Fibroblast of villous mesenchyme (primary cell): ENCODE results near the gene CES4A. TPM values are rescaled to one million over a fixed set of nuclear protein-coding genes. Genes with fewer than 3 reads are reported as not detected.

Source experiments
- DNase-seq: peaks from one replicate; pipeline ENCODE4 v3.0.0-alpha.2; 2010; ENCODE audit warnings: low read depth
- H3K4me3 ChIP-seq: 2 replicates; pipeline ENCODE4 v1.5.1; 2011; ENCODE audit warnings: low read depth, mild to moderate bottlenecking, low read length
- total RNA-seq: library from RNA; depleted of rRNA; stranded (reverse); fragments of >200 nt; gene quantifications from 2 replicates; pipeline ENCODE4 v1.2.3, GENCODE V29; 2012
- TF ChIP-seq, protein P1 (sequence below): IDR thresholded peaks from 2 replicates; pipeline ENCODE4 v1.5.1; 2012; ENCODE audit warnings: low read depth, mild to moderate bottlenecking, low read length; ENCODE audit not compliant: insufficient read depth

Gene CES4A
- total RNA-seq, 1 donor, result 4.3 TPM

DNA sequence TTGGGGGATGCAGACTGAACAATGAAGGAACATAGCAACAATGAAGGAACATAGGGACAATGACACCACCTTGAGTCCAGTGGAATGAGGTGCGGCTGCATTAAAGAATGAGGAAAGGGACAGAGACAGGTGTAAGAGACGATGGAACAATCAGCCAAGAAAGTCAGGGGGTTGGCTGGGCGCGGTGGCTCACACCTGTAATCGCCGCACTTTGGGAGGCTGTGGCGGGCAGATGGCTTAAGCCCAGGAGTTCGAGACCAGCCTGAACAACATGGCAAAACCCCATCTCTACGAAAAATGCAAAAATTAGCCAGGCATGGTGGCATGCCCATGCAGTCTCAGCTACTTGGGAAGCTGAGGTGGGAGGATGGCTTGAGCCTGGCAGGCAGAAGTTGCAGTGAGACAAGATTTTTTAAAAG lies 26.9 kb downstream of the CES4A start:
- H3K4me3 ChIP-seq, result no peak overlapping the region
- DNase-seq, result no peak
- TF ChIP-seq, protein P1, sequence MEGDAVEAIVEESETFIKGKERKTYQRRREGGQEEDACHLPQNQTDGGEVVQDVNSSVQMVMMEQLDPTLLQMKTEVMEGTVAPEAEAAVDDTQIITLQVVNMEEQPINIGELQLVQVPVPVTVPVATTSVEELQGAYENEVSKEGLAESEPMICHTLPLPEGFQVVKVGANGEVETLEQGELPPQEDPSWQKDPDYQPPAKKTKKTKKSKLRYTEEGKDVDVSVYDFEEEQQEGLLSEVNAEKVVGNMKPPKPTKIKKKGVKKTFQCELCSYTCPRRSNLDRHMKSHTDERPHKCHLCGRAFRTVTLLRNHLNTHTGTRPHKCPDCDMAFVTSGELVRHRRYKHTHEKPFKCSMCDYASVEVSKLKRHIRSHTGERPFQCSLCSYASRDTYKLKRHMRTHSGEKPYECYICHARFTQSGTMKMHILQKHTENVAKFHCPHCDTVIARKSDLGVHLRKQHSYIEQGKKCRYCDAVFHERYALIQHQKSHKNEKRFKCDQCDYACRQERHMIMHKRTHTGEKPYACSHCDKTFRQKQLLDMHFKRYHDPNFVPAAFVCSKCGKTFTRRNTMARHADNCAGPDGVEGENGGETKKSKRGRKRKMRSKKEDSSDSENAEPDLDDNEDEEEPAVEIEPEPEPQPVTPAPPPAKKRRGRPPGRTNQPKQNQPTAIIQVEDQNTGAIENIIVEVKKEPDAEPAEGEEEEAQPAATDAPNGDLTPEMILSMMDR, result no peak

DNA sequence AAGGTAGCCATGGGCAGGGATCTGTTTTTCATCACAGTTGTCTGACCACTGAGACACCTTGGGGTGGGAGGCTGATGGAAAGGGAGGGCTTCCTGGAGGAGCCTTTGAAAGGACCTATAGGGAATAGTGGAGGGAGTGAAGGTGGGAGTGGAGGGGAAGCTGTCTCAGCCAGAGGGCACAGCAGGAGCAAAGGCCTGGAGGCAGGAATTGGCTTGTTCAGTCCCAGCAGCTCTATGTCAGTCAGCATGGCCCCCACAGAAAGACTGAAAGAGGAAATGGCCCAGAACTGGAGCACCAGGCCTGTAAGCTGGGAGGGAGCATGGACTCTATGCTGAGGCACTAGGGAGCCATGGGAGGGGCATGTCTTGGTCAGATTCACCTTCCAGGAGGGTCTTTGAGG lies 27.8 kb downstream of the CES4A start:
- DNase-seq, result no peak
- TF ChIP-seq, protein P1, result no peak
- no peak overlapping the region for H3K4me3 ChIP-seq

DNA sequence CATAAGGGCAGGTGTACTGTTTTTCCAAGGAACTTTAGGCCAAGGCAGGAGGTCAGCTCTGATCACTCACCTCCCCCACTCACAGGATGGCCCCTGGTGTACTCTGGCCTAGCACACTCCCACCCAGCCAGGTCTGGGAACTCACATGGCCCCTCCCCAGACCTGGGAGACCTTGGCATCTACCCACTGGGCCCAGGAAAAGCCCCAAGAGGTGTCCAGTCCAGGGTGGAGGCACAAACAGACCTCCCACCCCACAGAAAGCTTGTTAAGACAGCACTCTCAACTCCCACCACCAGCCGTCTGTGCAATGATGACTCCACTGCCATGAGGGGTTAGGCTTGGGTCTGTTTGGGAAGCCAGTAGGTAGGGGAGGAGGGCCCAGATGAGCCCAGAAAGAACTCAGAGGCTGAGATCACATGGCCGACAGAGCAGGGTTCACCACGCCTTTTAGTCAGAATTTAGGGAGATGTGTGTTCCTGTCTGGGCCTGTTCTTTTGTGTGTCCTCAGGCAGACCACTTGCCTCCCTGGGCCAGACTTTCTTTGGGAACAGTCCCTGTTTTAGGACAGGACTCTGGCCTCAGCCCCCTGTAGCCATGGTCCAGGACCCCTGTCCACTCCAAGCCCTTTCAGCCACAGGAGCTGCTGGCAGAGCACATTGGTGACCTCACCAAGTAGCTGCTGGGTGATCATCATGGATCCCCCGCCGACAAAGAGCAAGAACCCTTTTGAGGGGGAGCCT lies 28.5 kb downstream of the CES4A start:
- no peak for DNase-seq
- no peak overlapping the region for H3K4me3 ChIP-seq
- TF ChIP-seq, protein P1, result no peak

DNA sequence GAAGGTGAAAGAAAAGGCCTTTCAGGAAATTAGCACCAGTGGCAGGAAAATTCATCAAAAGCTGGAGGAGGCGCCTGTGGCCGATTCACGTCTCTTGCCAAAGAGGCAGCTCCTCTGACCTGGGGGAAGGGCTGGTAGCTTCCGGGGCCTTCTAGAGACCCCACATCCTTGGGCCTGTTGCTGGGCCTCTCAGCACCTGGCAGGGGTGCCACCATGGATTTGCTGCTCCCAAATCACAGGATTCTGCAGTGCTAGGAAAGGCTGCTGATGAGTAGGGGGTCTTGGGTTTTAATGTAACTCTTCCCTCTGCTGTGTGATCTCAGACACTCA lies 29.0 kb downstream of the CES4A start:
- no peak overlapping the region for H3K4me3 ChIP-seq
- TF ChIP-seq, protein P1, result no peak
- DNase-seq, result no peak

DNA sequence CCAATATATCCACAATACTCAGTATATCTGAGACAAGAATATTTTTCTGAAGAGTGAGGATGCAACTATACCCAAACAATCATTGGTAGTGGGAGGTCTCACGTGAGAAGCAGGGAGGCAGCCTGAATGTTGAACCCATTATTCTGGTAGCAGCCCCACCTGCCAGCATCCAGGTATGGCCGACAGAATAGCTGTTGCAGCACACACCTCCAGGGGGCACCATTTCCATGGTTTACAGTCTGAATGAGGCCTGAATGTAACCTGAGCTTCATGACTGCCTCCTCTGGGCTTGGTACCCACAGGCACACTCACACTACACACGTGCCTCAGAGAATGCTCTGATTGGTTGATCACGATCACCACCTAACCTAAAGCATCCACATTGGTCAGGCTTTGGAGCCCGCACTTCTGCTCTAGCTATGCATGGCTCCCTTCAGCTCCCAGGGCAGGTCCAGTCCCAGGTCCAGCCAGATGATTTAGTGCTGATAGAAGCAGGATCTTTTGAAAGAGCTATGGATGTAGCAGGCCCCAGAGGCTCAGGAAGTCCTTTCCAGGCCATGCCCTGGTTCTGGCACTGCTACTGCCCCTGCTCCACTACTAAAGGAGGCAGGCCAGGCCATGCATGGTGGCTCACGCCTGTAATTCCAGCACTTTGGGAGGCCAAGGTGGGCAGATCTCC lies 29.6 kb downstream of the CES4A start:
- H3K4me3 ChIP-seq, result no peak overlapping the region
- peak; percentile 92 for DNase-seq
- TF ChIP-seq, protein P1, result peak; percentile 77

DNA sequence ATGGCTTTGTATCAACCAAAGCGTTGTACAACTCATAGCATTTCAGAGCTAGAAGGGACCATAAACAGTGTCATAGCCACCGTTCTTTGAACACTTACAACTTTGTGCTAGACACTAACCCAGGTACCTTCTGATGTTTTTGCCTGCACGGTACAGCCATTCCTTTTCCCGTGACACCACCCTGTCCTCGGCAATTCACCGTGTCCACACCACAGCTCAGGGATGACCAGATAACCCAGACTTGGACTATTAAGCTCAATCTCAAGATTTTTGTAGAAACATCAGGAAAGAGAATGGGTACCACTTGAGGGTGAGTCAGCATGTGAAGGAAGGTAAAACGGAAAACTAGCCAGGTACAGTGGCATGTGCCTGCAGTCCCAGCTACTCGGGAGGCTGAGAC lies 30.8 kb downstream of the CES4A start:
- no peak for DNase-seq
- H3K4me3 ChIP-seq, result no peak overlapping the region
- TF ChIP-seq, protein P1, result no peak

DNA sequence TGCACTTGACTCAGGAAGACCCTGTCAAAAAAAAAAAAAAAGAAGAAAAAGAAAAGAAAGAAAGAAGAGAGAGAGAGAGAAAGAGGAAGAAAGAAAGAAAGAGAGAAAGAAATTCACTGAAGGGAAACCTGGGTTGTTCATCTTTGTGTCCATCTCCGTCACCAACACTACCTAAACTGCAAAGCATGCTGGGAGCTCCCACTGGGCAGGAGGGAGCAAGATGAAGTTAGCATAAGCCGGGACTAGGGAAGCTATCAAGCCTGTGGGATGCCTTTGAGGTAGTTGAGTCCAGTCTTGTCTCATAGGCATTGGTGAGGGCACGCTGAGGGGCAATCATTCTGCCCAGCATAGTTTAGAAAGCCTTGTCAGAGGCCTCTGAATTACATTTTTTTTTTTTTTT lies 32.9 kb downstream of the CES4A start:
- TF ChIP-seq, protein P1, result no peak
- DNase-seq, result no peak
- H3K4me3 ChIP-seq, result no peak overlapping the region
